HG03565 (cell line): Measurements from ENCODE around the gene C11orf21.

Experiments
- ATAC-seq: cut with Tn5 transposase; IDR thresholded peaks from one replicate; pipeline ENCODE4 v1.9.1; 2021; ENCODE audit warnings: mild to moderate bottlenecking, moderate library complexity; ENCODE audit not compliant: unreplicated experiment

Gene C11orf21

DNA sequence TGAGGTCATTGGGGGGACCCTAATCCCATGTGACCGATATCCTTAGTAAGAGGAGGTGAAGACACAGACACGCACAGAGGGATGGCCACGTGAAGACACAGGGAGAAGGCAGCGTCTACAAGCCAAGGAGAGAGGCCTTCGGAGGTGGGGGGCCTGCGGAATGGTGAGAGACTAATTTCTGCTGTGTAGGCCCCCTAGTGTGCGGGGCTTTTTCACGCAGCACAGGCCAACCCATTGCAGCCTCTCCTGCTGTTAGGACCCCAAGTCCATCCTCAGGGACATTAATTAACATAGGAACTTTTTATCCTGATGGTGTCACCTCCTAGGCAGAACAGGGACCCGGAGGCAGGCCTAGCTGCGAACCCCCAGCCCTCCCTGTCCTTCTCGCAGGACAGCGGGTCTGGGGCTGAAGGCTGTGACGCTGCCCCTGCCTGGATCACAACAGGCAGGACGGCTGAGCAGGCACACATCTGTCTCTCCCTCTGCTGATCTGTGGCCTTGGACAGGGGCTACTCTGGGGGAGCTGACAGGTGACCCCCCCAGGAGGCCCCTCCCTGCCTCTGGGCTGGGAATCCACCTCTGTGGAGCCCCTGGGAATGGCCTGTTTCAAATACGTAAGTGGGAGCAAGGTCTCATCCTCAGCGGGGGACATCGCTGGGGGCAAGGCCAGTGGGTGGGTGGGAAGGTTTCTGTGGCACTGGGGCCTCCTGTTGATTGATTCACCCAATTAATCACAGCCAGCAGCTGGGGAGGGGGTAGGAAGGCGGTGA lies 39.2 kb downstream of the C11orf21 start:
- no peak for ATAC-seq

DNA sequence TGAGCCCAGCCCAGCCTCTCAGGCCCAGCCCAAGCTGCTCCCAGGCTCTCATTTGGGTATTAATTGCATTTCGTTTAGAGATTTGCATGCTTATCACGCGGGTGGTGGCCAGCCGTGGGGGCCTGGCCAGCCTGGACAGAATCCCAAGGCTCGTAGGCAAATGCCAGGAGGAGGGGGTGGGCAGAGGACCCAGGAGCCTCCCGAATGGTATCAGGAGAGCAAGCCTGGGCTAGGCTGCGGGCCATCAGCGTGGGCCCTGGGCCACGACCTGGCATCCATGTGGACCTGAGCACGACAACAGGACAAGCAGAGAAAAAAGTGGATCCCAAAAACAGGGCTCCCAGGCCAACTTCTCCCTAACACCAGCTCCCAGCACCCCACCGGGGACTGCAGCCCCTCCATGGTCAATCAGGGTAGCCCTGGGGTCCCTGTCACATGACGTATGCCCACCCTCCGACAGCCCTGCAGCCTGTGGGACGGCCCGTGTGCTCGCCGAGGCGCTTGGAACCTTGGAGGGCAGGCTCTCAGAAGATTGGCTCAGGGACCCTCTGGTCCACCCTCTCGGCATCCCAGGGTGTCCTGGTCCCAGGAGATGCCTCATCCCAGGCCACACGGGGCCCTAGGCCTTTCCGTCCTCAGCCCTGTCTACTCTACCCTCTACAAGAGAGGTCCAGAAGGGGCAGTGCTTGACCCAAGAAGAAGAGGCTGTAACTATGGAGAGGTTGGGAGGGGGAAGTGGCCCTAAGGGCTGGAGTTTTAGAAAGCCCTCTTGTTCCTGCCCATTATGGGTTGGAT lies 40.1 kb downstream of the C11orf21 start:
- no peak for ATAC-seq

DNA sequence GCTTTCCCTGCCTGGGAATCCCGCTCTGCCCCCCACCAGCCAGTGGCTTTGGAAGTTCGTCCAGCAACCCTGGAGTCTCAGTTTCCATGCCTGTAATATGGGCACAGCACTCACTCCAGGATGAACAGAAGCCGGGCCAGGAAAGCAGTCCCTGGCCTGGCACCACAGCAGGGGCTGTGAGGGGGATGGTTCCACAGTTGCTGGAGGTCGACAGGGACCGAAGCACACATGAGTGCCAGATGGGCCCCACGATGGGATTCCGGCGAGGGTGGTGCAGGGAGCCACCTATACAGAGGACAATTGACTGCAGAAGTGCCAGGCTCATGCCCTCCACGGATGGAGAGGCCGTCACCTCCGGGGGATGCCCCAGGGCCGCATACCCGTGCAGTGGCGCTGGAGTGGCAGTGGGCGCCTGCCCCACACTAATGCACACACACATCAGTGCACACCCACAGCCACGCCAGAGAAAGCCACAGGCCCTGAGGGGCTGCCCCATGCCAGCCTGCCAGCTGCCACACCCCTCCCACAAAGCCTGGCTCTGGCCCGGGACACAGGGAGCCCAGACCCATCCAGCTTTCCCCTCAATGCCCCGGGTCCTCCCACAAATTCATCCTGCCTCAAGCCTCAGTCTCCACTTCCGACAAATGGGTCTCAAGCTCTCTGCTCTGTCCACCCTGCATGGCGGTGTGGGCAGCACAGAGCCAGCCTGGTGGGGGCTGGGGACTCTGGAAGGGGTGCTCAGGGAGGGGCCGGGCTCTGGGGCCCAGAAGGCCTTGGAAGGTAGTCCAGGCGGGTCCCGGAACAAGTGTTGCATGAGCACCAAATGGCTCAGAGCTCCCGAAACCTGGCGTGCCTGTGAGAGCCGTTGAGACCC lies 41.0 kb downstream of the C11orf21 start:
- no peak for ATAC-seq

DNA sequence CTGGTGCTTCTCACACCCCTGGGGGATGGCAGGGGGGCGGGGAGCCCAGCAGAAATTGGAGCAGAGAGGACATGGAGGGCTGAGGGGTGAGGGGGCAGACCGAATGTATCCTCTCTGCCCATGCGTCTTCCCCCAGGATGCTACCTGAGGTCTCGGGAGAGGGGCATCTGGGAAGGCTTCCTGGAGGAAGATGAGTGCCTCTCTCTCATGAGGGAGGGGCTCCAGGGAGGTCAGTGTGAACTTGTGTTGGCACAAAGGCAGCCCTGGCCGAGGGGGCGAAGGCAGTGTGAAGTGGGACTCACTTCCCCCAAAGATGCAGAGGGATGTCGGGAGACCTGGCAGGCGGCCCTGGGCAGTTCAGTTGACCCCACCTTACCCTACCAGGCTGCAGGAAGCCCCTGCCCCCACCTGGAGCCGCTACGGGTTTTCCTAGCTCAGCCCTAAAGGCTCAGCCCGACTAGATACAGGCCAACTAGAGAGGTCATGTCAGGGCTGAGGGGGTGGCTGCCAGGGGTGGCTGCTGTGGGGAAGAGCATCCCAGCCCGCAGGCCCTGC lies 41.7 kb downstream of the C11orf21 start:
- no peak for ATAC-seq

DNA sequence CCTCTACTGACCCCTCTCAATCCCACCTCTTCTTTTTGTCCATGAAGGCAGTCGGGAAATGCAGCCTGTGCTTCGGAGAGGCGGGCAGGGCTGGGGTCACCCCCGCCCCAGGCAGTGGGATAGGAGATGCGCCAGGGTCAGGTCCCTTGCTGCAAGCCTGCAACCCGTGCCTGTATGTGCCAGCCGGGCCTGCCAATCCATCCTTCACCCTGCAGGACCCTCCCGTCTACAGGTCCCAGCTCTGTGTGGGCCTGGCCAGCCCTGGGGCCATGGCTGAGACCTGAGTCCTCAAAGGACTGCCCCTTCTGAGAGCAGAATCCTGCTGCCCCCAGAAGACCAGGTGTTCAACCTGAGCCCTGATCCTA lies 42.3 kb downstream of the C11orf21 start:
- ATAC-seq, result no peak

DNA sequence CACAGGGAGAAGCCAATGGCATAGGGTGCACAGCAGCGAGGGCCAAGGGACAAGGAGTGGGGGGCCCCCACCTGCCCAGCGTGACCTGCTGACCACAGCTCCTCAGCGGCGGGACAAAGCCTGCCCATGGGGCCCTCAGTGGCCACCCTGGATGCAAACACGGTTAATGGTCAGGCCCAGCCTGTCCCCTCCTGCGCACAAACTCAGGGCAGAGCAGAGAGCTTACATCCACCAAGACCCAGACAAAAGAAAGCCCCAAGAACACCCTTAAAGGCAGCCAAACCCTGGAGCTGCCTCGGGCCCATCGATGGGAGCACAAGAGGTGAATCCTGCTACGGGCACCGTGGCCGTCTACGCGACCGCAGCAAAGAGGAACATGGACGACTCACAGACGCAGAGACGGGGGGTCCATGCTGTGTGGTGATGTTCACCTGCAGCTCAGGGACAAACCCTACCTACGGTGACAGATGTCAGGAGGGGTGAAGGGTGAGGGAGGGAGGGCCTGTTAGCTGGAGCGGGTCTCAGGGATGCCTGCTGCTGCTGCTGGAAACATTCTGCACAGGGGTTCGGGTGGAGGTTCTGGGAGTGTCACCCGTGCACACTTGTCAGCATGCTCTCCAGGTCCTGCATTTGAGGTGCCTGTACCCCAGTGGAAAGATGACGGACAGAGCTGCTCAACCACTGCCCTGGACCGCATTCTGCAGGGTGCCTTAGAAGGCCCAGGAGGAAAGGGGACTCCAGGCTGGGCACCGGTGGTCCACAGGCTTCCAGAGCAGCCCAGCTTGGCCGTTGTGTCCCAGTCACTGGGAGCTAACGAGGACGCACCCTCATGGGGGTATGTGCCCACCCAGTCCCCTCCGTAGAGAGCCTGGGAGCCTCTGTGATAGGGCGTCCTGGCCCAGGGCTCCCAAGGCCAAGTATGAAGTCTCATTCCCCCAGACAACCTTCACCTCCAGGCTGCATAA lies 42.9 kb downstream of the C11orf21 start:
- no peak for ATAC-seq

DNA sequence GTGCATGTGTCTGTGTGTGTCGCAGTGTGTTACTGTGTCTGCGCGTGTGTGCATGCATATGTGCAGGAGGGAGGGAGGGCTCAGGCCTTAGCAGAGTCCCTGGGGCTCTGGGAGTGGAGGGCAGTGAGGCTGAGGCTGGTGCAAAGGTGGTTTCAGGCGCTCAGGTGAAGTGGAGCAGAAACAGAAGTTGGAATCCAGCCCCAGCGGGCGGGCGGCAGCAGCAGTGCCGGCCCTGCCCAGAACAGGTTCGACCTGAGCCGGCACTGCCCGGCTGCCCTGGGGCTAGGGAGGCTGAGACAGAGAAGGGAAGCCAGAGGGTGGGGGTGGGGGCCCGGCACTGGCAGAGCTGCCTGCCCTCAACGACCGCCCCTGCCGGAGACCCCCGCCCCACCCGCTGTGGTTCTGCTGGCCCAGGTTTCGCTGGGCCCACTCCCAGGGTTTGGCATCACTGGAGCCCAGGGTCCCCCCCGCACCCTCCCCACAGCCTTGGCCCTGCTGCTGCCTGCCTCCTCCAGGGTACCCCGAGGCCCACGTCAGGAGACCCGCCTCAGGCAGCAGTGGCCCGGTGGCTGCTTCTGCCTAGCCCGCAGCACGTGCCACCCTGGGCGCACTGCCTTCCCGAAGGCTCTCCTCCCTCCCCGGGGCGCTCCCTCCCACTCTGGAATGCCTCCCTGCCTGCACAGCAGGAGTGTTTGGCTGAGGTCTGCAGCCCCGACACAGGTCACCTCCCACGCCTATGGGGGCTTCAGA lies 44.6 kb downstream of the C11orf21 start:
- ATAC-seq, result no peak

DNA sequence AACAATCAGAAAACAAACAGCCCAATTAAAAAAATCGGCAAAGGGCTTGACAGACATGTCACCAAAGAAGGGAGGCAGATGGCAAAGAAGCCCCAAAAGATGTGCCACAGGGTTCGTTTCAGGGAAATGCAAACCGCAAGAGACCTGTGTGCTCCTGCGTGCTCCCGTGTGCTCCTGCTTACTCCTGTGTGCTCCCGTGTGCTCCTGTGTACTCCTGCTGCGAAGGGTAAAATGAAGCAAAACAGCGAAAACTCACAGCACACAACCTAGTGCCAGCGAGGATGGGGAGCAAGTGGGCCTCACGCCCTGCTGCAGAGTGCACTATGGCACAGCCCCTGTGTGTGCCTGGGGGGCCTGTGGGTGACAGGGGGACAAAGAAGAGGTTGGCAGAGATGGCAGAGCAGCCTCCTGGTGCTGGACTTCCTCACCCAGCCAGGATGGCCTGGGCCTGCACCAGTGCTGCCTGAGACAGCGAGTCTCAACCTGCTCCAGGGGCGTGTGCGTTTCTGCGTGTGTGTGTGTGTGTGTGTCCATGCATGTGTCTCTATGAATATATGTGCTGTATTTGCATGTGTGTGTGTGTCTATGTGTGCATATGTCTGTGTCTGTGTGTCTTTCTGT lies 45.3 kb downstream of the C11orf21 start:
- no peak for ATAC-seq

DNA sequence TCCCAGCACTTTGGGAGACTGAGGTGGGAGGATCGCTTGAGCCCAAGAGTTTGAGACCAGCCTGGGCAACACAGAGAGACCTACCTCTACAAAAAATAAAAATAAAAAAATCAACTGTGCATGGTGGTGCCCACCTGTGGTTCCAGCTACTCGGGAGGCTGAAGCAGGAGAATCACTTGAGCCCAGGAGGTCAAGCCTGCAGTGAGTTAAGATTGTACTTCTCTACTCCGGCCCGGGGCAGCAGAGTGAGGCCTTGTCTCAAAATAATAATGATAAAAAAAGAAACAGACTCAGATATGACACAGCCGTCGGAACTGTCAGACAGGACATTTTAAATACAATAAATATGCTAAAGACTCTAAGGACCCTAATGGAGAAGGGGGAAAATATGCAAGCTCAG lies 49.7 kb downstream of the C11orf21 start:
- ATAC-seq, result no peak

DNA sequence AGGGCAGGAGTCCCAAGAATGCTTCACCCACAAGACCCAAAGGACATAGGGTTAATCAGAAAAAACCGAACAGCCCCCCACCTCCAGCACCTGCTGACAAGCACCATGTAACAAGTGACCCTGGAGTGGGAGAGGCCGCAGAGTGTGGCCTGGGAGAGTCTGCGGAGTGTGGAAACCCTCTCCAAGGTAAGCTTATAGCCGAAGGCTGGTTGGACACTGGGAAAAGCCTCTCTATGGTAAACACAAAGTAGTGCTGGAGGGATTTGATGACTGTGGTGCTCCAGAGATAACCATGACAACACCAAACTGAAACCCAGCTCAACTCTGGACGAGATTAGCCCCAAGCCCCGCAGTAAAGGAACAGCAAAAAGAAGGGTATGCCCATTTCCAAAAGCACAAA lies 50.6 kb downstream of the C11orf21 start:
- ATAC-seq, result no peak

DNA sequence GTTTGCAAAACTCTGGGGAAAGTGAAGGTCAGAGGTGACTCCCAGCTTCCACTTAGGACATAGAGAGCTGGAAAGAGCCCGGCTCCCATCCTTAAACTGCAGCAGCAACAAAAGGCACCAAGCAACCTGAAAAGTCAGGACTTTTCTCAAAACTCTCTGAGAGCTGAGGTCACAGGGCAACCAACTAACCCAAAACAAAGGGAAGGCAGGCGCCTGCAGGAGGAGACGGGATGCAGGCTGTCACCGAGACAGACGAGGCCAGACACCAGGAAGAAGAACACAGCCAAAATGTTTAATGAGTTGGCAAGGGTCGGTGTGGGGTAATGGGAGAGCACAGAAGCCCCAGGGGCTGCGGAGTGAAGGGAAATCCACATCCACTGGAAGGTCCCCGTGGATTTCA lies 51.2 kb downstream of the C11orf21 start:
- no peak for ATAC-seq

DNA sequence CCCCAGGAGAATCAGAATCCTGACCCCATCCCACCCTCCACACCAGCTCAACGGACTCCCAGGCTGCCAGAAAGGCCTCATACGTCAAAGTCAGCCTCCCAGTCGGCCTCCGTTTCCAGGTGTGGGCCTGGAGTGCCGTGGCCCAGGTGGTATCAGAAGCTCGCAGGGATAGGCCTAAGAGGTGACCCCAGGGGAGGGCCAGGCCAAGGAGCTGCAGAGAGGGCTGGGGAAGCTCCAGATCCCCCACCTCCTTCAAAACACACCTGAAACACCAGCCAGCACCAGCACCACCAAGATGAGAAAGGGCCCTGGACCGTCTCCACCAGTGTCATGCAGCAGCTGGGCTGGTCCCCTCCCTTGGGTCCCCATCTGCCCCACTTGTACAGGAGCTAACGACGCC lies 51.7 kb downstream of the C11orf21 start:
- ATAC-seq, result no peak

DNA sequence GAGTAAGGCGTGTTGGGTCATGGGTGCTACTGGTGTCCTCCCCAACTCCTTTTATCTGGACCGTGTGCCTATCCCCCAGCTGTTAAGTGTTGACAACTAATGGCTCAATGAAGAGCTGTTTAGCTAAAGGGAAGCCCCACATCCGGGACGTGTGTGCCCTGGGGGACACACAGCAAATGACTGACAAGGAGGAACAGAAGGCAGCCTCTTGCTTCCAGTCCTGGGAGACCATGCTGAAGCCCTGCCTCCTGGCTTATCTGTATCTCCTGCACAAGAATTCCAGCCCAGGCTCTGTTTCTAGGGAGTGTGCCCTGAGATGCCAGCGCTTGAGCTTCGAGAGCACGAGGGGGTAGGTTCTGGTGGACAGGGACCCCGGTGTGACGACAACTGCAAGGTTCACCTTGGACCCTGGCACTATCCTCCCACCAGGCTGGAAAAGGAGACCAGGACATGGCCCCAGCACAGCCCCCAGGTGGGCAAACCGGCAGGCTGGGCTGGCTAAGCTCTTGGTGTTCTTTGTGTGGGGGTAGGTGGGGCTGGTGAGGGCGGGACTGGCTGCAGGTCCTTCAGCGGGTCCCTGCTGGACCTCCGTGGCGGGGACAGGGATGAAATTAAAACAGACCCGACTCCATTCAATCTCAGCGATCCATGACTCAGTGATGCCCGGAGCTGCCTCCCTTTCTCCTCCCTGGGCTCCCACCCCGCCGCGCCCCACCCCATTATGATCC lies 52.4 kb downstream of the C11orf21 start:
- ATAC-seq, result no peak

DNA sequence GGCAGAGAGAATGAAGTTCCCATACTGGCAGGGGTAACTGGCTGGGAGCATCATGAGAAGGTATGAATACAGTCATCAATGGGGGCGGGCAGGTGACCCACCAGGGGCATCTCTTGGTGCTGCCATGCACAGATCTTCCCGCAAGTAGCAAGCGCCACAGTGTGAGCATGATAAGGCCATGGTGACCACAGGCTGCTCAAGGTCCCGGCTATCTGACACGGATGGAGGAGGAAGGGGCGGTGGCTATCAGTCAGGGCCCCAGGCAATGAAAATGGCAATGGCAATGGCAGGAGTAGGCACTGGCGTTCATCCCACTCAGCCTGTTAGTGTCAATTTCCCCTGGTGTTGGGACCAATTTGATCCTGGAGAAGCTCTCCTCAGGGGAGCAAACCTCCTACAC lies 53.0 kb downstream of the C11orf21 start:
- ATAC-seq, result no peak

DNA sequence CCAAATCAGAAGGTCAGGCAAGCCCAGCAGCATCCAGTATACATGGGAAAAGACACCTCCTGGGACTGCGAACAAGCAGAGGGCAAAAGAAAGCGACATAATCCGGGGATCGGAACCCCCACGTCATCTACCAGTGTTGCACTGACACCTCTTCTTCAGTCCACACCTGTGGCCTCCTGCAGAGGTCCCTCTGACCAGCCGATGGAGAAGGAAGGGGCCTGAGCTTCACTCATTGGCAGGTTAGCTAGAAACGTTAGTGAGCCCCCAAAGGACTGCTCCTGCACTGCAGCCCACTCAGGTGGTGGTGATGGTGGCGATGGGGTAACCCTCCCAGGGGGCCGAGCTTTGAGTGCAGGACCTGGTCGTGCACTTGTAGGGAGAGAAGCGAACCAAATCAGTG lies 53.5 kb downstream of the C11orf21 start:
- no peak for ATAC-seq

DNA sequence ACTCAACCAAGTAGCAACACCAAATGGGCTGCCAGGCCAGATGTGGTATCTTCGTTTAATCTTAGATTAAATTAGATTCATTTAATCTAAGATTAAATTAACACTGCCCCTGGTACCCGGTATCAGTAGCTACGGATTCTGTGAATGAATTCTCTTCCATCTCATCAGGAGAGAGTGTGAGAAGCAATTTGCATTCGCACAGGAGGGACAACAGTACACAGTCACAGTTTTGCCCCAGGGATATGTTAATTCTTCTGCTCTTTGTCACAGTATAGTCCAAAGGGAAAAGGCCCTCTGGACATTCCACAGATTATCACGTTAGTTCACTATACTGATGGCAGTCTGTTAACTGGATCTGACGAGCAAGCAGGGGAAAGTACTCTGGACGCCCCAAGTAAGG lies 54.2 kb downstream of the C11orf21 start:
- ATAC-seq, result no peak
